Esophagus mucosa (tissue), 1 donor: ENCODE measurements around the gene ROBO1. TPM values are rescaled to one million over a fixed set of nuclear protein-coding genes. Genes with fewer than 3 reads are reported as not detected.
"Not testable (repeated sequence)": the region's sequence is repeated elsewhere in the genome, so short reads cannot be mapped to it uniquely, and the experiment has no call there.

ENCODE experiments used
- ATAC-seq: fragments of 200-7000 bp; cut with Tn5 transposase; one replicate; pipeline ENCODE4 v1.9.1; 2020
- total RNA-seq: library from RNA; stranded (reverse); gene quantifications from one replicate; pipeline ENCODE4 v1.2.4, GENCODE V29; 2023
- donor health status: DM: yes; HTN: yes; CAD: no.

ROBO1 gene
- total RNA-seq, 1 donor from 2014 or later, result 52.4 TPM

GRCh38 chr3:79543218-79543982 is 224.4 kb downstream of the ROBO1 start:
- no peak for ATAC-seq

- peak; percentile 57 for ATAC-seq
These were observed 233.1 kb downstream of the ROBO1 start for GRCh38 chr3:79534727-79535126.

GRCh38 chr3:79531566-79532295 is 236.1 kb downstream of the ROBO1 start:
- no peak for ATAC-seq

GRCh38 chr3:79521221-79521848 is 246.5 kb downstream of the ROBO1 start:
- ATAC-seq, result no peak

- no peak for ATAC-seq
These were observed 249.9 kb downstream of the ROBO1 start for GRCh38 chr3:79517766-79518413.

GRCh38 chr3:79516795-79517194 is 251.0 kb downstream of the ROBO1 start:
- ATAC-seq, result no peak

GRCh38 chr3:79515072-79515471 is 252.7 kb downstream of the ROBO1 start:
- no peak for ATAC-seq

- ATAC-seq, result no peak
These were observed 253.7 kb downstream of the ROBO1 start for GRCh38 chr3:79514069-79514468.

GRCh38 chr3:79506751-79507150 is 261.0 kb downstream of the ROBO1 start:
- ATAC-seq, result no peak

- ATAC-seq, result not testable (repeated sequence)
These were observed 265.5 kb downstream of the ROBO1 start for GRCh38 chr3:79502216-79502681.

GRCh38 chr3:79497447-79498111 is 270.2 kb downstream of the ROBO1 start:
- no peak for ATAC-seq

- no peak for ATAC-seq
These were observed 276.7 kb downstream of the ROBO1 start for GRCh38 chr3:79491029-79491641.

- ATAC-seq, result no peak
These were observed 277.4 kb downstream of the ROBO1 start for GRCh38 chr3:79490165-79491028.

- ATAC-seq, result no peak
These were observed 279.4 kb downstream of the ROBO1 start for GRCh38 chr3:79488407-79488806.

GRCh38 chr3:79480746-79481145 is 287.1 kb downstream of the ROBO1 start:
- no peak for ATAC-seq

- no peak for ATAC-seq
These were observed 289.2 kb downstream of the ROBO1 start for GRCh38 chr3:79478620-79479019.

- ATAC-seq, result no peak
These were observed 290.6 kb downstream of the ROBO1 start for GRCh38 chr3:79477242-79477641.

- ATAC-seq, result no peak
These were observed 293.8 kb downstream of the ROBO1 start for GRCh38 chr3:79473993-79474392.

GRCh38 chr3:79467721-79468120 is 300.1 kb downstream of the ROBO1 start:
- ATAC-seq, result peak; percentile 65

GRCh38 chr3:79461129-79461792 is 306.5 kb downstream of the ROBO1 start:
- no peak for ATAC-seq
